Measurements from ENCODE around the gene TMPRSS9.

Gene TMPRSS9

GRCh38 chr19:2329149-2329478, 31.0 kb upstream of the TMPRSS9 start:
- DNase-seq (ENCODE audit: low spot score) = no peak

- no peak for DNase-seq (ENCODE audit: low spot score)
Observed at GRCh38 chr19:2329501-2329916, 30.6 kb upstream of the TMPRSS9 start.

GRCh38 chr19:2330255-2330631, 29.8 kb upstream of the TMPRSS9 start:
- DNase-seq (ENCODE audit: low spot score) = no peak

- DNase-seq (ENCODE audit: low spot score) = no peak
Observed at GRCh38 chr19:2330632-2331284, 29.3 kb upstream of the TMPRSS9 start.

- DNase-seq (ENCODE audit: low spot score) = no peak
Observed at GRCh38 chr19:2331601-2332246, 28.3 kb upstream of the TMPRSS9 start.

GRCh38 chr19:2332341-2333026, 27.6 kb upstream of the TMPRSS9 start:
- DNase-seq (ENCODE audit: low spot score) = peak; percentile 47

- DNase-seq (ENCODE audit: low spot score) = peak; percentile 46
Observed at GRCh38 chr19:2333027-2333806, 26.8 kb upstream of the TMPRSS9 start.

GRCh38 chr19:2333807-2334211, 26.3 kb upstream of the TMPRSS9 start:
- DNase-seq (ENCODE audit: low spot score) = peak; percentile 35

GRCh38 chr19:2334426-2334825, 25.6 kb upstream of the TMPRSS9 start:
- no peak for DNase-seq (ENCODE audit: low spot score)

GRCh38 chr19:2334986-2335846, 24.8 kb upstream of the TMPRSS9 start:
- DNase-seq (ENCODE audit: low spot score) = no peak

- no peak for DNase-seq (ENCODE audit: low spot score)
Observed at GRCh38 chr19:2335848-2336247, 24.2 kb upstream of the TMPRSS9 start.

GRCh38 chr19:2336528-2337328, 23.3 kb upstream of the TMPRSS9 start:
- DNase-seq (ENCODE audit: low spot score) = no peak

GRCh38 chr19:2337329-2337707, 22.7 kb upstream of the TMPRSS9 start:
- peak; percentile 89 for DNase-seq (ENCODE audit: low spot score)

- no peak for DNase-seq (ENCODE audit: low spot score)
Observed at GRCh38 chr19:2338055-2338615, 21.9 kb upstream of the TMPRSS9 start.

- DNase-seq (ENCODE audit: low spot score) = no peak
Observed at GRCh38 chr19:2338751-2339643, 21.1 kb upstream of the TMPRSS9 start.

GRCh38 chr19:2339644-2340310, 20.3 kb upstream of the TMPRSS9 start:
- DNase-seq (ENCODE audit: low spot score) = no peak

GRCh38 chr19:2340496-2341243, 19.4 kb upstream of the TMPRSS9 start:
- no peak for DNase-seq (ENCODE audit: low spot score)

GRCh38 chr19:2341244-2341751, 18.8 kb upstream of the TMPRSS9 start:
- no peak for DNase-seq (ENCODE audit: low spot score)

All from SK-N-DZ (cell line).